PC-3 (cell line): ENCODE results near the gene PDE9A.

Source experiments
- EZH2phosphoT487 ChIP-seq: fragments of 300-600 bp; sonication (generic); IDR thresholded peaks from 2 replicates; pipeline ENCODE4 v1.6.1; 2018; ENCODE audit warnings: mild to moderate bottlenecking, antibody characterized with exemption, low read length, borderline replicate concordance
- TF ChIP-seq, protein P1 (sequence below): fragments of 300-600 bp; sonication (generic); conservative IDR thresholded peaks from 2 replicates; pipeline ENCODE4 v1.5.1; 2017; ENCODE audit warnings: antibody characterized with exemption, low read depth, mild to moderate bottlenecking, low read length

DNA sequence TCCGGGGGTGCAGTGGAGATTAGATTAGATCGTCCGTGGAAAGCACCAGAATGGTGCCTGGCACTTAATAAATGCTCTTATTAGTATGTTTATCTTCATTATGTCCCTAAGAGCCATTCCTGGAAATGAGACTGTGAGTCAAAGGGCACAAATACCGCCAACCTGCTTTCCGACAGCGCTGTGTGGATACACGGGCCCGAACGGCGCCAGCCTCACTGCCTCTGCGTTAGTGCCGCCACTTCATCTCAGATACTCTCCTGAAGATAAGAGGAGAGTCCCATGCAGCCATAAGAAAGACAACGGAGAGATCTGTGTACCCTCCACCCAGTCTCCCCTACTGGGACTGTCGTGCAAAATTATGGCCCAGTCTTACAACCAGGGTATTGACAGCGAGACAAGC is 22.0 kb downstream of the PDE9A start:
- TF ChIP-seq, protein P1, sequence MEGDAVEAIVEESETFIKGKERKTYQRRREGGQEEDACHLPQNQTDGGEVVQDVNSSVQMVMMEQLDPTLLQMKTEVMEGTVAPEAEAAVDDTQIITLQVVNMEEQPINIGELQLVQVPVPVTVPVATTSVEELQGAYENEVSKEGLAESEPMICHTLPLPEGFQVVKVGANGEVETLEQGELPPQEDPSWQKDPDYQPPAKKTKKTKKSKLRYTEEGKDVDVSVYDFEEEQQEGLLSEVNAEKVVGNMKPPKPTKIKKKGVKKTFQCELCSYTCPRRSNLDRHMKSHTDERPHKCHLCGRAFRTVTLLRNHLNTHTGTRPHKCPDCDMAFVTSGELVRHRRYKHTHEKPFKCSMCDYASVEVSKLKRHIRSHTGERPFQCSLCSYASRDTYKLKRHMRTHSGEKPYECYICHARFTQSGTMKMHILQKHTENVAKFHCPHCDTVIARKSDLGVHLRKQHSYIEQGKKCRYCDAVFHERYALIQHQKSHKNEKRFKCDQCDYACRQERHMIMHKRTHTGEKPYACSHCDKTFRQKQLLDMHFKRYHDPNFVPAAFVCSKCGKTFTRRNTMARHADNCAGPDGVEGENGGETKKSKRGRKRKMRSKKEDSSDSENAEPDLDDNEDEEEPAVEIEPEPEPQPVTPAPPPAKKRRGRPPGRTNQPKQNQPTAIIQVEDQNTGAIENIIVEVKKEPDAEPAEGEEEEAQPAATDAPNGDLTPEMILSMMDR: no peak
- no peak for TF ChIP-seq EZH2phosphoT487
